Left hindlimb (tissue), 1 donor: ENCODE measurements around the gene MIAT.
A peak's percentile ranks its signal among the peaks of the same experiment; 100 is the strongest.

Experiments
- DNase-seq: peaks from one replicate; pipeline ENCODE4 v3.0.0-alpha.2; 2018

Gene MIAT

DNA sequence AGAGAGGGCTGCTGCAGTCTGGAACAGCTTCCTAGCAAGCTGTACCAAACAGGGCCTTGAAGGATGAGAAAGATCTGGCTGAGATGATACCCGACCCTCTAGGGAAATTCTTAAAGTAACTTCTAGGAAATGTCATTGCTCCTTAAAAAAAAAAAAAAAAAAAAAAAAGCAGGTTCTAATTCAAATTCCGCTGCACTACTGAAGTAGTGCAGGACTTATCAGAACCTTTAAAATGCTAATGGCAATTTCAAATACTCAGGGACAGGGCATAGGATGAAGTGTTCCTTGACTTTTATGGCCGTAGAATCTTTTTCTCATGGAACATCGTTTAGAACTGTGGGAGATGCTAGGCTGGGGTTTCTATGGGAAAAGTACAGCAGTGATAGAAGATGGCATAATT, 13.1 kb downstream of the MIAT start:
- DNase-seq, result no peak

DNA sequence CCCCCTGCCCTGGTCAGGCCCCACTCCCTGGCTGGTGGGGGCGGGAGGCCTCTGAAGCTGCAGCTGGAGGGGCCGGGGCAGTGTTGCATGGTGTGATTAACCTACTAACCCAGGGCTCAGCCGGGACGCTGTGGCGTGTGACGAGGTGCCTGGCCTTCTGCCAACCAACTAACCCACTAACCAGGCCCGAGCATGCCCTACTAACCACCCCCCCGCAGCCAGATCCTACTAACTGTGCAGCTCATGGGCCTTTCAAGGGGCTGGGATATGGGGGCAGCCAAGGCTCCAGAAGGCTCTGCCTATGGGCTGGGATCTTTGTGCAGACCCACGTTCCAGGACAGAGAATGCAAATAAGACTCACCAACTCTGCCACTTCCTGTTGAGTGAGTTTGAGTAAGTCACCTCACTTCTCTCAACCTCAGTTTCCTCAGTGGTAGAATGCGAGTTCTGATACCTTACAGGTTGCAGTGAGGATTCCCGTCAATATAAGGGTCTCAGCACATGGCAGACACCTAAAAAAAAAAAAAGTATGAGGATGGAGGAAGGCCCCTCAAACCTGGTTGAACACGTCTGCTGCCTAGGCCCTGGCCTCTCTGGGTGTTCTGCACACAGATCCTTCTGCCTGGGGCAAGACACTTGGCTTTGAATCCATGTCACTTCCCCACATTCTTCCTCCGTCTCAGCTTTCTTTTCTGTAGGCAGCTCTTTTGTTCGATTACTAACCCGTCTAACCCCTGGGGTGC, 14.1 kb downstream of the MIAT start:
- no peak for DNase-seq

DNA sequence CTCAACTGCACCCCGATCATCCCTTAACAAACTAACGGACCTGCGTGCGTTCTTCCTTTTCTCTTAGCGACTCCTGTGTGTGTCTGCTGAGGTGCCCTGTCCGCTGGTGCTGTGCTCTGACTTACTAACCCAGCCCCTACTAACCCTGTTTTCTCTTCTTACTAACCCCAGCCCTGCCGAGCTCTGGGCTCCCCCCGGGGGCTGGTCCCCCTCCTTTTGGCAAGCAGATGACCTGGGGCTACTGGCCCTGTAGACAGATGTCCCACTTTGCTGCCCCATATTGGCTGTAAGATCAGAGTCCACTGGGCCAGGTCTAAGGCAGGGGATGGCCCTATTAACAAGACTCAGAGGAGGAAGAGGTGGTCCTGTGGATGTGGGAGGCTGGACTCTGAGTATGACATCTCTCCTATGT, 14.7 kb downstream of the MIAT start:
- DNase-seq, result no peak

DNA sequence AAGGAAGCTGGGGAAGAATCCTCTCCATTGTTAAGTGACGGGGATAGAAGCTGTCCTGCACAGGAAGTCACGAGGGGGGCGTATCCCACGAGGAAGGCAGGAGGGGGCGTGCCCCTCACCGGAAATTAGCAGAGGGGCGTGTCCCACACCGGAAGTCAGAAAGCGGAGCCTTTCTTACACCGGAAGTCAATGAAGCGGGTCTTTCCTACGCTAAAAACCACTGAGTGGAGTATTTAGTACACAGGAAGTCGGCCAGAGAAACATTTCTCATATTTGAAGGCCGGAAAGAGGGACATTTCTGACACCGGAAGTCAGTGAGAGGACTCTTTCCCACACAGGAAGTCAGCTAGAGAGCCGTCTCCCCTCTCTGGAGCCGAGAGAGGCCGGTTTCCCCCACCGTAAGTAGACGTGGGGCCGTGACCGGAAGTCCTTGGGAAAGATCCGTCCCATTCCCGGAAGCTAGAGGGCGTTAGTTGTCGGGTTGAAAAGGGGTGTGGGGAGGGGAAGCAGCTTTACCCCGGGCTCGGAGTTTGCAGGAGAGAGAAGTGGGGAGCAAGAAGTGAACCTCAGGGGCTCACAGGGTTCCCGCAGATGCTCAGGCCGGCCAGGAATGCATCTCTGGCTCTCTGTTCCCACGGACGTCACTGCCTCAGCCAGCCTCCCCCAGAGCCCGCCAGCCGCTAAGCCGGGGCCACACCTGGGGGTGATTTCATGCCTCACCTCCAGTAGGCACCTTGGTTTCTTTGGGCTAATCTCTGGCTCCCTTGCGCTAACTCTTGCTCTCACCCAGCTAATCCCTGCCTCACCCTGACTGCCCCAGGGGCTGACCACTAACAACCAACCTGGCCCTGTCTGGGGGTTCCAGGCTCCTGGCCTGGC, 15.4 kb downstream of the MIAT start:
- peak; percentile 95 for DNase-seq

DNA sequence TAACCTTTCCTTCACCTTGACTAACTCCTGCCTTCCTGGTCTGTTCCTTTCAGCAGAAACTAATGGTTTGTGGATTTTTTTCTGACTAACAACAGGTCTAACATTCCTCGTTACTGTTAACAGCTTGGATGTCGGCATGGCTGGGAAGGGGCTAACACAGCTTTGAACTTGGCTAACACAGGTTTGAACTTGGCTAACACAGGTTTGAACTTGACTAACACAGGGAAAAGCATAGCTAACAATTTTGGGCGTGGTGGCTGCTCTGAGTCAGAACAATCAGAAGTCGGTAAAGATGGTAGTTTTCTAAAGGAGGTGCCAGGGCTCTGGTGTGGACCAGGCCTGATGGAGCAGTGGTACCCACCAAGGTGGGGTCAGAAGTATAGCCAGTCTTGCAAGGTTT, 16.1 kb downstream of the MIAT start:
- no peak for DNase-seq

DNA sequence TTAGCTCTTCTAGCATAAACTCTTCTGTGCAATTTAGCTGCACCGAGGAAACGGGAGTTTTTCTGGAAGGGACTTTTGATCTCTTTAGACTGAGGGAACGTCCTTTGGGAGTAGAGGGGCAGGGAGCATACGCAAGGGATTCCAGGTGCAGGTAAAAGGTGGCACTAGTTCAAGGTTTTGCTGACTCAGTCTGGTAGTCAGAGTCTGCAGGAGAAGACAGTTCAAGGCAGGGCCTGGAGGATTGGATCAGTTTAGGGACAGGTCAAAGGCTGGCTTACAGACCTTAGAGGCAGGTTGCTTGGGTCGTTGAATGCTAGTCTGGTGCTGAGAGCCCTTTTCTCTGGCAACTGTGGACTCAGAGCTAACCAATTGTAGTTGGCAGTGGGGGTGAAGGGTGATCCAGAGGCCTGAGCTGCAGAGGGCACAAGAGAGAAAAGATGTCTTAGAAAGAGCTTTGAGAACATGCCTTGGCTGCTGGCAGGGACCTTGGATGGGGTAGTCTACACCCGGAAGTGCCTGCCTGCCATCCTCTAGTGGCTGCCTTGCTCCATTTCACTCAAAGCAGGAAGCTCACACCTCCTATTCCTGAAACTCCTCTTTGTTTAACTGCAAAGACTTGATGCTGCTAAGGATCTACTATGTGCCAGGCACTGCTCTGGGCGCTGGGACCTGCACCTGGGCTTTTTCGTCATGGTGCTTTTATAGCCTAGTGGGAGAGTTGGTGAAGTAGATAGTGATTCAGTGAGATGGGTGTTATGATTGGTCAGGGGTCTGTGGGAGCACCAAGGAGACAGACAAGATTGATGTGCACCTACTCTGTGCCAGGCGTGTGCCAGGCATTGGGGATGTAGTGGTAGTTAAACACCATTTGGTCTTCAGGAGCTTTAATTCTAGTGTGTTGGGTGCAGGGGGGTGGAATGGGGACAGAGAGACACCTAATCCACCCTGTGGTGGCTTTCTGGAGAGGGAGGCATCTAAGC, 17.1 kb downstream of the MIAT start:
- no peak for DNase-seq

DNA sequence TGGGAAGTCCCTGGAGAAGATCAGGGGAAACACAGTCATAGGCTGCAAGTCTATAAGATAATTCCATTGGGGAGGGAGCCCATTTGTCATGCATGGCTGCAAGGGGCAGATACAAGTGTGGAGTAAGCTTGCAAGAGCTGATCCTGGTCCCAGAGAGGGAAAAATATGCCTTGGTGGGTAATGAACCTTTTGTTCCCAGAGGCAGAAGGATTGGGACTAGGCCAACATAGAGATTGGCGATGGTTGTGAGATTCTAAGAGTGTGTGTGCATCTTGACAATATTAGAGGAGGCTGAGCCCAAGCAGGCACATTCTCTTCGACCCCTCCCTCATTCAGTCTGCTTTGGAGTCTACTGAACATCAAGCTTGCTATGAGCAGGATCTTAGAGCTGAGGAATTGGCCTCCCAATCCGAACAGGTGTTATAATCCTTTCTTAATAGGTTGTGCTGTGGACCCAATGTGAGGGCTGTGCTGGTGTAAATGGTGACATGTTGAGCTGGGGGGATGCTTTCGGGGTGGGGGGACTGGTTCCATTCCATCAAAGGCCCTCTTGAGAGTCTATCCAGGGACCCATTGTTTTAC, 18.4 kb downstream of the MIAT start:
- no peak for DNase-seq

DNA sequence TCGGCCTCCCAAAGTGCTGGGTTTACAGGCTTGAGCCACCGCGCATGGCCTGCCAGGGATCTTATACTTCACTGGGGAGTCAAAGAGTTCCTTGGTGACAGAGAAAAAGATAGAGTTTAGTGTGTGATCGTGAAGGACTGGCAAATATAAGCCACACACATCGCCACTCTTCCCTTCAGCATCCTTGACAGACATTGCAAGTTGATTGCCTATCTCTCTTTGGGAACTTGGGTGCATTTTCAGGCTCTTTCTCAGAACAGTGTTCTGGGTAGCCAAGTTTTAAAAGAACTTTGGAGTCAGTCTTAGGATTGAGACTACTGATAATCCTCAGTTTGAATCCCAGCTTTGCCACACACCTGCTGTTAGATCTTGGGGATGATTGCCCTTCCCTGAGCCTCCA, 19.8 kb downstream of the MIAT start:
- DNase-seq, result no peak

DNA sequence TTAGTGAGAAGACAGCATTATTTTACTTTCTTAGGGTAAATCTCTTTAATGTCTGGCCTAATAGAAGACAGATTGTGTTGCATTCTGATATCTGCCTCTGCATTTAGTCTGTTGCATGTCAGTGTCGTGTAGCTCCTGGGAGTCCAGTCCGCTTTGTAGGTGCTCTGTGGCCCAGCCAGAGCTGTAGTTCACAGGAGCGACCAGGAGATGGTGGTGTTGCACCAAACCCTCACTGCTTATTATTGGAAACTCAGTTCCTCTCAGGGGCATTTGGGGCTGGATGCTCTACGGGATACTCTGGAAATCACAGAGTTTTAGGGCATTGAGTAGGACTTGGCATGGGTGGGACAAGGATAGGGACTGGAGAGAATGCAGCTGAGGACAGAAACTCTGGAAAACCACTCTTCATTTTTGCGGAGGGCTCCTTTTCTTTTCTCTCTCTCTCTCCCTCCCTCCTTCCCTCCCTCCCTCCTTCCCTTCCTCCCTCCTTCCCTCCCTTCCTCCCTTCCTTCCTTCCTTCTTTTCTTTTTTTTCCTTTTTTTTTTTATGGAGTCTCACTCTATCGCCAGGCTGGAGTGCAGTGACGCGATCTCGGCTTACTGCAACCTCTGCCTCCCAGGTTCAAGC, 21.7 kb downstream of the MIAT start:
- peak; percentile 79 for DNase-seq

DNA sequence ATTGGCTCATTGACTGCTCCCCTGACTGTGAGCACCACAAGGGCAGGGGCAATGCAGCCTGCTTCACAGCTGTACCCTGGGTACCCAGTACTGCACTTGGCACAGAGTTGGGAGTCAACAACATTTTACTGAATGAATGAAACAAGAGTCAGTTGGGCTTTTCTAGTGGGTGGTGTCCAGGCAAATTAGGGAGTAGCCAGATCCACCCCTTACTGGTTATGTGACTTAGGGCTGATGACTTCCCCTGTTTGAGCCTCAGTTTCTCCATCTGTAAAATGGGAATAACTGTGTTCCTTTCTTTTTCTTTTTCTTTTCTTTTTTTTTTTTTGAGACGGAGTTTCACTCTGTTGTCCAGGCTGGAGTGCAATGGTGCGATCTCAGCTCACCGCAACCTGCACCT, 23.1 kb downstream of the MIAT start:
- no peak for DNase-seq

DNA sequence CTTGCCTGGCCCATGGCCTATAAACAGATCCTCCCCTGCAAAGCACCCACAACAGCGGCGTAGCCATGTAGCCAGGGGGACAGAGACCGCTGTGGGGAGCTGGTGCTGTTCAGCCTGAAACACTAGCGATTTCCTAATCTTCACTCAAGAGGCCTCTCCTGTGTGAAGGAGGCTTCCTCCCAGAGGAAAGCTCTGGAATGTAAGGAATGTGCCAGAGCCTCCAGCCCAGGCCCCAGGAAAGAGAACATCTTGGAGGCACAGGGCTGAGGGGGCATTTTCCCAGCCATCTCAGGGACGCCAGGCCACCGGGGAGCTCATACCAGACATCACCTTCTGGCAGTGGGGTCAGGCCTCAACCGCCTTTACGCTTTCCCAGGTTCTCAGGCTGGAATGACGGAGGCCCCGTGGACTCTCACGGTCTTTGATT, 24.0 kb downstream of the MIAT start:
- DNase-seq, result no peak

DNA sequence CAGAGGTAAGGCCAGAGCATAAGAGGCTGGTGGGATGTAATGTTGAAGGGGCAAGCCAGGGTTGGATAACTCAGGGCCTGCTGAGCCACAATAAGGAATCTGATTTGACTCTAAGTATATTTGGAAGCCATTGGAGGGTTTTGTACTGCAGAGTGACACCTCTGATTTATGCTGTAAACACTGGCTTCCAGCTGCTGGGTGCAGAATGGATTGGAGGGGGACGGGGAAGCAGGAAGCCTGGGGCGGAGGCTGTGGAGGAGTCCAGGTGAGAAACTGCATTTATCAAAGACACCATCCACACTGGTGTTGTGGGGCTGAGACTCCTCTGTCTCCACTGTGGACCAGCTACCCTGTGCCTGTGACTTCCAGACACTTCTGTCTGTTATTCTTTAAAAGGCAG, 26.8 kb downstream of the MIAT start:
- no peak for DNase-seq

DNA sequence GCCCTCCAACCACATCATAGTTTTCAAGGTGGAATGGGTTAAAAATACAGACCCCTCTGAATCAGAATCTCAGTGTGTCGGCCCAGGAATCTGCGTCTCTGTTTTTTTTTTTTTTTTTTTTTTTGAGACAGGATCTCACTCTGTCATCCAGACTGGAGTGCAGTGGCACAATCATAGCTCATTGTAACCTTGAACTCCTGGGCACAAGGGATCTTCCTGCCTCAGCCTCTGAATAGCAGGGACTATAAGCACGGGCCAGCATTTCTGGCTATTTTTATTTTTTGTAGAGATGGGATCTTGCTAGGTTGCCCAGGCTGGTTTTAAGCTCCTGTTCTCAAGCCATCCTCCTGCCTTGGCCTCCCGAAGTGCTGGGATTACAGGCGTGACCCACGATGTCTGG, 28.2 kb downstream of the MIAT start:
- DNase-seq, result no peak

DNA sequence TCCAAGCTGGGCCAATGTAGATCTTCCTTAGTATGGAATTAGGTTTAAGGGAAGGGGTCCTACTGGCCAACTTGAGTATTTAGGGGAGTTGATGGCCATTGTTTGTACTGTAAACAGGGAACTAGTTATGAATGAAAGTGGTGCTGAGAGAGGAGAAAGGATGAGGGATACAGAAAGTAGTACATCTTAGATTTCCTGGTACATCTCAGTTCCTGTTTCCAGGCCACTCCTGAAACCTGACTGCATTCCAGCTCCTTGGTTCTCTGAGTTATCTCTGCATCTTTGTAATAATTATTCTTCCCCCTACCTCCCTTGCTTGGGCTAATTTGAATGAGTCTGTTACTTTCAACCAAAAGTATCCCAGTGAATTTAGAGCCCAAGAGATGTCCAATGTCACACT, 30.1 kb downstream of the MIAT start:
- DNase-seq, result no peak

DNA sequence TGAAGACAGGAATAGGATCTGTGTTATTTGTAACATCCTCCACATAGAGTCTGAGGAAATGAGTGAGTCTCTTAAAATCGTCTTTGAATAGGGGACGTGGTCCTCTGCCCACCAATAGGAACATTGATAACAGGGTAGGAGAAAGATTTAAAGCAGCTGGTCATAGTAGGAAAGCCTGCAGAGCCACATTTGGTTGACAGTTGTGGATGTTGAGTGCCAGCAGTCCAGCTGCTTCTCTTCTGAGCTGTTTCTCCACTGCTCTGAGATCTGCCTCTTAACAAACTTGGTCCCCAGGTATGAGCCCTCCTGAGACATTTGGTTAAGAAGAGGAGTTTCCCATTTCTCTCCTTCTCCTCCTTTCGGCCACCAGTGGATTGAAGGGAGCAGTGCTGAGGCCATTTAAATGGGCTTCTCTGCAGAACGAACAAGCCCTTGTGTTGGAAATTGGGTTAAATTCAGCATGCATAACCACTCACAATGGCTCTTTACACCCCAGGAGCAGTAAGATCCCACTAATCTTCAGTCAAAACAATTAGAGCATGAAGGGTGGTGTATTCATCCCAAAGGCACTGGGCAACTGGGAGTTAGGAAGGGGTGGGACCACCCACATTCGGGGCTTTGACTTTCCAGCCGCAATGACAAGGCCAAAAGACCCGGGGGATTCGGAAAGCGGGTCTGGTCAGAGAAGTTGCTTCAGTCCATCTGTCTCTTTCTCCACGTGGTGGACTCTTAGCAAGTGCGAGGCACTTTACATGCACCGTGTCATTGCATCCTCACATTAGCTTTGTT, 32.3 kb downstream of the MIAT start:
- no peak for DNase-seq

DNA sequence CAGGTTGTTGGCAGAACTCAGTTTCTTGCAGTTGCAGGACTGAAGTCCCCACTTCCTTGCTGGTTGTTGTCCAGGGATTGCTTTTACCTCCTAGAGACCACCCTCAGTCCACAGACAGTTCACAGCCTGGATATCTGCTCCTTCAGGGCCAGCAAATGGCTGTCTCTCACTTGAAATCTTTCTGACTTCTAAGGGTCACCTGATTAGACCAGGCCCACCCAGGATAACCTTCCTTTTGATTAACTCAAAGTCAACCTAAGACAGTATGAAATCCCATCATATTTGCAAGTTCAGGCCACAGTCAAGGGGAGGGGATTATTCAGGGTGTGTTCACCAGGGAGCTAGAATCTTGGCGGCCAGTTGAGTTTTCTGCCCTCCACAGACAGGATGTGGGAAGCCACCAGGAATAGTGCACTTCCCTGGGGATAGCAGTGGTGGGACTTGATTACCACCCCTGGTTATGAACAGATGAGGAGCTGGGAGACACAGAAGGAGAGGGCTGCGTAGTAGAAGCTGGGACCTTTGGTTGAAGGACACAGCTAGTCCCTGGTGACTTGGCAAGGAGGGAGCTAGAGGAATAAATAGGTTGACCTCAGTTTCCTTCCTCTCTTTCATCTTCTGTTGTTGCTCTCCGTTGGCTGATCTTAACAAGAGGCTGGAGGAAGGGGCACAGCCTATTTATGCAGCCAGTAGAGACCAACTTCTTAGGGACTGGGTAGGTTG, 33.4 kb downstream of the MIAT start:
- DNase-seq, result no peak

DNA sequence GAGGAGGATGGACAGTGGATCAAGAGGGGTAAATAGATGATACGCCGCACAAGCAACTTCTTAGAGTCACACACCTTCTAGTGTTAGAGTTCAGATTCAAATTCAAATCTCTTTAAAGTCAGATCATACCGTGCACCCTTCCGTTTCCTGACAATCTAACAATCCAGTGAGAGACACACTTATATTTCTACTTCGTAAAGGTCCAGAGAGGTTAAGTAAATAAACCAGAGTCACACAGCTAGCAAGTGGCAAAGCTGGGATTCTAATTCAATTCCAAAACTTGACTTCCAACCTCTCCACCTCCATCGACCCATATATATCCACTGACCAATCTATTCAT, 34.0 kb downstream of the MIAT start:
- no peak for DNase-seq

DNA sequence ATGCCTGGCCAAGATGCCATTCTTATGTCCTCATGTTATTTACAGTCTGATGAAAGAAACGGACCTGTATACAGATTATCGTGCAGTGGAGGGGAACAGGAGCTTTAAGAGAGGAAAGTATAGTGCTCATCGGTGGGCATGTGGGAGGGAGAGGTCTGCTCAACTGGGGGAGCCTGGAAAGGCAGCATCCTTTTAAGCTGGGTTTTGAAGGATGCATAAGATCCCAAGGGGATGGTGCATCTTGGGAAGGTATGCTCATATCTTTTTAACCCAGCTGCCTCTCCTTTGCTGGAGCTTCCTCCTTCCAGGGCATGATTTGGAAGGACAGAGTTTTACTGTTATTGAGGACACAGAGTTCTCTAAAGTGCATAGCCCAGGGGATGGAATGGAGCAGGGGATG, 34.8 kb downstream of the MIAT start:
- DNase-seq, result no peak

DNA sequence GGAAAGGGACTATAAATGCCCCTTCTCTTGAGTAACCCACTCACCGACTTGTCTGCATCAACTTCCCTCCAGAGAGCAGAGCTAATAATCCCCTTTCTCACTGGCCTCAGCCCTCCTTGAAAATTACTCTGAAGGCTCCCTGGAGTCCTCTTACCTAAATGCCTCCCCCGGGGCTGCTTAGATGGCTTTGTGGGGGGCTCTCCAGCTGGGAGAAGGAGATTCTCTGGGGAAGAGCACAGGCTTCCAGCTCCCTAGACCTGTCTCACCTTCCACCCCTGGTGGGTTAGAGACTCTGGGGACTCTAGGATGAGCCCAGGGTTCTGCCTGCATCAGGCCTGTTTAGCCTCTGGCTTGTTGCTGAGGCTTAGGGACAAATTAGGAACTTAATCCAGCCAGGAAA, 39.8 kb downstream of the MIAT start:
- DNase-seq, result no peak

DNA sequence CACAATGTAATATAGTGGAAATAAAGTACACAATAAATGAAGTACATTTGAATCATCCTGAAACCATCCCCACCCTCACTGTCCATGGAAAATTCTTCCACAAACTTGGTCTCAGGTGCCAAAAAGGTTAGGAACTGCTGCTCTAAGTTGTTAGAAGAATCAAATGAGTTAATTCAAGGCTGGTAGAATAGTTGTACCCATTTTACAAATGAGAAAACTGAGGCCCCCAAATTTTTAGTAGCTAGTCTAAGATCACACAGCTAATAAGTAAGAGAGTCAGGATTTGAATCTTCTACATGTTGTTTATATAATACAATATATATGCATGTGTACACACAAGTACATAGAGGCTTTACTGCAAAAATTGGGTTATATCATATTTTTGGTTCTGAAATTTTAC, 43.1 kb downstream of the MIAT start:
- DNase-seq, result no peak

DNA sequence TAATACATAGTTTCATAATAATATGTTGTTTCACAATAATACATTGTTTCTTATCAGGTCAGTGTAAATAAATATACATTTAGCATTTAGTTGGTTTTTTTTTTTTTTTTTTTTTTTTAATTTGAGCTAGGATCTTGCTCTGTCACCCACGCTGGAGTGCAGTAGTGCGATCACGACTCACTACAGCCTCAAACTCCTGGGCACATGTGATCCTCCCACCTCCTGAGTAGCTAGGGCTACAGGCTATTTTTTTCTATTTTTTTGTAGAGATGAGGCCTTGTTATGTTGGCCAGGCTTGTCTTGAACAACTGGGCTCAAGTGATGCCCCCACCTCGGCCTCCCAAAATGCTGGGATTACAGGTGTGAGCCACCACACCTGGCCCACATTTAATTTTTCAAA, 43.5 kb downstream of the MIAT start:
- DNase-seq, result no peak
